Measurements from ENCODE around the gene MPPE1.
"Not testable (repeated sequence)": the region's sequence is repeated elsewhere in the genome, so short reads cannot be mapped to it uniquely, and the experiment has no call there.

The MPPE1 gene

DNA sequence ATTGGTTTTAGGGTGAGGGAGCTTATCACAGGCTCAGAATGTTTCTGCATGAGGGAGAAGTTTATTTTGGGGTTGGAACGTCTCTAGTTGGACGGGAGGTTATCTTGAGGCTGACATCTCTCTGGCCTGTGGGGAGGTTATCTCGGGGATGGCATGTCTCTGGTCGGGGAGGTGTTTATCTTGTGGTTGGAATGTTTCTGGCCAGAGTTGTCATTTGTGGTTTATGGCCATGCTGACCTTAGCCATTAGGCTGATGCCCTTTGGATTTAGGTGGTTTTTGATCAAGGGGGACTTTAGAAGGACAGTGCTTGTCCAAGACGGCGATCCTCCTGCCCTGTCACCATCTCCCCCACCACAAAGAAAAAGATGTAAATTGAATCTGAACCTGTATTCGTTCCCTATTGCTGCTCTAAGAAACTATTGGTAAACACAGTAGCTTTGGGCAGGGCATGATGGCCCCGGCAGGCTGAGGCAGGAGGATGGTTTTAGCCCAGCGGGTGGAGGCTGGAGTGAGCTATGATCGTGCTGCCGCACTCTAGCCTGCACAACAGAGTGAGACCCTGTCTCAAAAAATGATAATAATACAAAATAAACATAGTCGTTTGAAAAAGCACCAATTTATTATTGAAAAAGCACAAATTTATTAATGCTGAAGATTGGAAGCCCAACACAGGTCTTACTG is 17.8 kb upstream of the MPPE1 start:
- DNase-seq (ENCODE audit: low spot score), result no peak

GRCh38 chr18:11923450-11923849 is 15.3 kb upstream of the MPPE1 start:
- no peak for DNase-seq (ENCODE audit: low spot score)

GRCh38 chr18:11919522-11919921 is 11.4 kb upstream of the MPPE1 start:
- DNase-seq (ENCODE audit: low spot score), result not testable (repeated sequence)

GRCh38 chr18:11916880-11917279 is 8.8 kb upstream of the MPPE1 start:
- not testable (repeated sequence) for DNase-seq (ENCODE audit: low spot score)

GRCh38 chr18:11909591-11910026 is 1.5 kb upstream of the MPPE1 start:
- DNase-seq (ENCODE audit: low spot score), result no peak

GRCh38 chr18:11909061-11909455 is 941 bp upstream of the MPPE1 start:
- DNase-seq (ENCODE audit: low spot score), result no peak

- DNase-seq (ENCODE audit: low spot score), result no peak
Measured at GRCh38 chr18:11906926-11907874, 917 bp downstream of the MPPE1 start.

DNA sequence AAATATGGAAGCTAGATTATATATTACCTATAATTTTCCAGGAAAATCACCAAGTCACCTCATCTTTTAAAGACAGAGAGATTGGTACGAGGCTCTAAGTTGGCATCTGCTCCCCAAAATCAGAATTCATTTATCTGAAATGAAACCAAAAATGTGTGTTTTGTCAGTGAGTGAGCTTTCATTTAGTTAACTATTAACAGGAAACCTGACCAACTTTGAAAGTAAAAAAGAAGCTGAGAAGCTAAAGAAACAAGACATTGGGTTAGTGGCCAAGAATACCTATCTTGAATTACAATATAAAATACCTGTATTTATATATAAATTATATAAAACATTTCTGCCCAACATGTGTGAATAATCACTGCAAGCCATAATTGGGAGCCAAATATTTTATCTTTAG is 1.9 kb downstream of the MPPE1 start:
- DNase-seq (ENCODE audit: low spot score), result no peak

- DNase-seq (ENCODE audit: low spot score), result no peak
Measured at GRCh38 chr18:11905613-11906012, 2.5 kb downstream of the MPPE1 start.

DNA sequence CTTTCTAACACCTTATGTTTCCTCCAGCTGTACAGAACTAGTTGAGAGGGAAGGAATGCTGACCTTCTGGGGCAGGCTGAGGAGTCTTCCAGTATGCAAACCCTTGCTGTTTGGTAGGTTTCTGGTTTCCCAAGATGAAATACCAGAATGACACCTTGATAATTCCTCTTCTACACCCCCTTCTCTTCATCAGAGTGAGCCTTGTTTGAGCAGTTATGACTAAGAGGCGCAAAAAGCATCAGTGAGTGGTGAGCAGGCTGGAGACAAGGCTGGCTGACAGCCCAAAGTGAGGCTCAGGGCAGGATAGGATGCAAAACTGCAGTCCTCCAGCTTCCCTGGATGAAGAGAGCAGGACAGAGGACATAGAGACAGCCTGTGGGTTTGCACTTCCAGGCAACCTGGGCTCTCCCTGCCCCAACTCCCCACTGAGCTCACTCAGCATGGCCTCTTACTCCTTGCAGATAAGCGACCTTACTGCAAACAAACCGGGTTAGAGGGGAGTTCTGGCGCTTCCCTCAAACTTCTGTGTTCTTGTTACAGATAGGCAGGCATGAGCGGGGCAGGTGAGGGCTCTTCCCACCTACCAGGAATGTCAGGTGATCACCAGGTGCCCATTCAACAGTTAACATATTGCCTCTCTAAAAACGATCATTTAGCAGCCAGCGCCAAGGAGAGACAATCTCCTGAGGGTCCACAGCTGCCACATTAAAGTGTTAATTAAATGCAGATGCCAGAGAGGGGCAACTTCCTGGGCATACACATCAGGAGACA is 5.4 kb downstream of the MPPE1 start:
- no peak for DNase-seq (ENCODE audit: low spot score)

DNA sequence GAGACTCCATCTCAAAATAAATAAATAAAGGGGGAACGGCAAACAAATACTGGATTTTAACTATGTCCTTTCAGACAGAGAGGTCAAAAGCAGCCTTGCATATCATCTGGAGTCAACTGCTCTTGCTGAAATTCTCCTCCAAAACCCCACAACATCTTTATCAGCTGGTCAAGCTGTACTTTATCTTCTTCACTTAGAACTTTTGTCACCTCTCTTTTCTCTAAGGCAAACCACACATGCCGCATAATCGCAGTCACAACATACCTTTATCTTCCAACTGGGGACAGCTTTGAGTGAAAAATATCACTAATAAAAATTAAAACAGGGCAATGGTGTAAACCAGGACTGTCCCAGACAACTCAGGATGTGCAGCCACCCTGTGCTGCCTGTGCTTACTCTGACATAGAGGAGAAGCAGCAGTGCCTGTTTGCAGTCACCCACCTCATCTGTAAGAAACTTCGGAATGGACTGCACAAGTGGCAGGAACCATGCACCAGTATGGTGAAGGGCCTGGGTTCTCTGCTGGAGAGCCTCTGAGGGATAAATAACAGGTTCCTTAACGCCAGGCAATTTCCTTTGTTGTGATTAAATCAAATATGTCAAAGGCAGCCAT is 6.2 kb downstream of the MPPE1 start:
- no peak for DNase-seq (ENCODE audit: low spot score)

- no peak for DNase-seq (ENCODE audit: low spot score)
Measured at GRCh38 chr18:11899063-11899462, 9.1 kb downstream of the MPPE1 start.

DNA sequence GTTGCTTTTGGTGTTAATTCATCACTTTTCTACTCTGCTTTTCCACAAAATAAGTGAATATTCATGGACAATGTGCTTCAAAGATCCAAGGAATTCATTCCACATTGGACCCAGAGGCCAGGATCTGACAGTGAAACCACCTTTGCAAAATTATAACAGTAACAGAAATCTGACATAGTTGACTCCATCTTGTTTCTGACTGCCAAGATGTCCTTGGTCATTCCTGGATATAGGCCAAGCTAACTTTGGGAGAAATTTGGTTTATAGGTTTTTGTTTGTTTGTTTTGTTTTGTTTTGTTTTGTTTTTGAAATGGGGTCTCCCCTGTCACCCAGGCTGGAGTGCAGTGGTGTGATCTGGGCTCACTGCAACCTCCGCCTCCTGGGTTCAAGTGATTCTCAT is 10.3 kb downstream of the MPPE1 start:
- no peak for DNase-seq (ENCODE audit: low spot score)

DNA sequence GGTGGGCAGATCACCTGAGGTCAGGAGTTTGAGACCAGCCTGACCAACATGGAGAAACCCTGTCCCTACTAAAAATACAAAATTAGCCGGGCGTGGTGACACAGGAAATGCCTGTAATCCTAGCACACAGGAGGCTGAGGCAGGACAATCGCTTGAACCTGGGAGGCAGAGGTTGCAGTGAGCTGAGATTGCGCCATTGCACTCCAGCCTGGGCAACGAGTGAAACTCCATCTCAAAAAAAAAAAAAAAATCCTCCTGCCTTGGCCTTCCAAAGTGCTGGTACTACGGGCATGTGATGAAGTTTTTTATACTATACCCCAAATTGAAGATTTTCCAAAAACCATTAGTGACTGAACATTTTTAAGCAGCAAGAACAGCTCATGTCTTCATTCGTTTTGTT is 15.7 kb downstream of the MPPE1 start:
- not testable (repeated sequence) for DNase-seq (ENCODE audit: low spot score)

DNA sequence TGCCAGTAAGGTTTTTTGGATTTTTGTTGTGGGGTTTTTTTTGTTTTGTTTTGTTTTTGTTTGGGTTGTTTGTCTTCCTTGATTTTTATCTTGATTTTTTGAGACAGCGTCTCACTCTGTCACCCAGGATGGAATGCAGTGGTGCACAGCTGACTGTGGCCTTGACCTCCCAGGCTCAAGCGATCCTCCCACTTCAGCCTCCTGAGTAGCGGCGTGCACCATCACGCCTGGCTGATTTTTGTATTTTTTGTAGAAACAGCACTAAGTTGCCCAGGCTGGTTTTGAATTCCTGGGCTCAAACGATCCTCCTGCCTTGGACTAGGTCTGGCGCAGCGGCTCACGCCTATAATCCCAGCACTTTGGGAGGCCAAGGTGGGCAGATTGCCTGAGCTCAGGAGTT is 16.4 kb downstream of the MPPE1 start:
- DNase-seq (ENCODE audit: low spot score), result no peak

GRCh38 chr18:11889284-11889683 is 18.8 kb downstream of the MPPE1 start:
- DNase-seq (ENCODE audit: low spot score), result no peak

- DNase-seq (ENCODE audit: low spot score), result no peak
Measured at GRCh38 chr18:11888726-11889125, 19.4 kb downstream of the MPPE1 start.

- no peak for DNase-seq (ENCODE audit: low spot score)
Measured at GRCh38 chr18:11887328-11888128, 20.6 kb downstream of the MPPE1 start.

DNA sequence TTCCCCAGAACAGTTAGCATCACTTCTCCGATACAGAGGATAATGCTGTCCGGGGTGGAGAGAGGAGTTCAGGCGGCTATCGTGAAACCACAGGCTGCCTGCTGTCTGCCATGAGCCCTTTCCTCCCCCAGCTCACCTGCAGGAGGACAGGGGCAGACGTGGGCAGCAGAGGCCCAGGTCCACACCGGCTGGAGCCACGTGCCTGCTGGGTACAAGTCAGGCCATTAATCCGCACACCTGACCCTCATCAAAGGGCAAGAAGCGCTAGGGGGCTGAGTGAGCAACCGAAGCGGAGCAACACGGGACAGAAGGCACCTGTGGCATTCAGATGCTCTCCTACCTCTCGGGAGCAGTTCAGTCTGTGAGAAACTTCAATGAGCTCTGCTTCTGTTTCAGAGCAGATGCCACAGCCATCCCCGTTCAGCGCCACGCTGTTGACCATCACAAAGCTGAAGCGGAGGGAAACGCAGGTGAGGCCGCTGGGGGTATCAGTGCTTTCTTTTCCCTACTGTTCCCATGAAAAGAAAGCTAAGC is 21.5 kb downstream of the MPPE1 start:
- no peak for DNase-seq (ENCODE audit: low spot score)

DNA sequence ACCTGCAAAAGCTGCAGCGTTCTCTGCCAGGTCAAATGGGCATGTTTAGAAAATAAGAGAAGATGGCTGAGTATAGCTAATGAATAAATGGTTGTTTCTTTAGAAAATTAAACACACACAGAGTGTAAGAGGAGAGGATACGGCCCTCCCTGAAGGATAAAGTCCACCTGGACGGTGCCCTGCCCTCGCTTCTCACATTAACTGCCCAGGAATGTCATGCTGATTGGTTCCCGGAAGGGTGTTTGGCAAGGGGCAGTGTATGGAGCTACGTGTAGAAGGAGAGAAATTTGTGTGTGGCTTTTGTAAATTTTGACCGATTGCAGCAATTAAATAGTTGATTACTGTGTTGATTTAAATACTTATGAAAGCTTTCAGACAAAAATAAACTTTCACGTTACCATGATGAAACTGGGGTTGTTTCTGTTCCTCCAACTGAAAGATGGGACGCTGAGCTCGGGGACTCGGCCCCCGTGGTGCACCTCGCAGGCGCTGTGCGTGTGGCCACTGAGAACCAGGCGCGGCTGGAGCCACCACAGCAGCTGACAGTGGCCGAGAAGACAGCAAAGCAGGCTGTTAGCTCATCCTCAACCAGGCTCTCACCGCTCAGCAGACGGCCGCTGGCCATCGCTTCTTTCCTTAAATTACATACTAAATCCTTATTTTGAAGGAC is 22.7 kb downstream of the MPPE1 start:
- DNase-seq (ENCODE audit: low spot score), result no peak
